Measurements from ENCODE around the gene GPR27.

Gene GPR27

GRCh38 chr3:71785532-71786216 lies 32.0 kb downstream of the GPR27 start:
- 0 out of 2 replicates have a peak, but pooled peaks cover 4% of the 10 kb centered on the region for H3K4me1 ChIP-seq (ENCODE audit: insufficient read depth, low read length)
- no peaks in the 10 kb centered on the region for H3K36me3 ChIP-seq (ENCODE audit: insufficient read depth, low read length)
- no peaks in the 10 kb centered on the region for H3K9me3 ChIP-seq (ENCODE audit: control insufficient read depth, insufficient read depth, low read length)
- H3K9ac ChIP-seq (ENCODE audit: low read depth, low read length) = peak overlapping the region; percentile 52; the same call in 1 of the 2 replicates

- Histone ChIP-seq H3K9me3 (ENCODE audit: control insufficient read depth, insufficient read depth, low read length) (no peaks in the 10 kb centered on the region), H3K36me3 (ENCODE audit: insufficient read depth, low read length) (no peaks in the 10 kb centered on the region), H3K9ac (ENCODE audit: low read depth, low read length) (peak overlapping the region; percentile 52; the same call in 1 of the 2 replicates), H3K4me1 (ENCODE audit: insufficient read depth, low read length) (0 out of 2 replicates have a peak, but pooled peaks cover 4% of the 10 kb centered on the region)
Measured at GRCh38 chr3:71786217-71786549, 32.5 kb downstream of the GPR27 start.

- H3K4me1 ChIP-seq (ENCODE audit: insufficient read depth, low read length) = 0 out of 2 replicates have a peak, but pooled peaks cover 4% of the 10 kb centered on the region
- no peaks in the 10 kb centered on the region for H3K36me3 ChIP-seq (ENCODE audit: insufficient read depth, low read length)
- H3K9me3 ChIP-seq (ENCODE audit: control insufficient read depth, insufficient read depth, low read length) = no peaks in the 10 kb centered on the region
Measured at GRCh38 chr3:71786551-71786950, 32.9 kb downstream of the GPR27 start.

GRCh38 chr3:71787851-71788405 lies 34.3 kb downstream of the GPR27 start:
- Histone ChIP-seq H3K4me1 (ENCODE audit: insufficient read depth, low read length) (0 out of 2 replicates have a peak, but pooled peaks cover 4% of the 10 kb centered on the region), H3K9me3 (ENCODE audit: control insufficient read depth, insufficient read depth, low read length) (no peaks in the 10 kb centered on the region), H3K36me3 (ENCODE audit: insufficient read depth, low read length) (no peaks in the 10 kb centered on the region), H3K9ac (ENCODE audit: low read depth, low read length) (no peak overlapping the region)

More at GRCh38 chr3:71786551-71786950, 32.9 kb downstream of the GPR27 start:
- H3K9ac ChIP-seq (ENCODE audit: low read depth, low read length) = no peak overlapping the region

GRCh38 chr3:71789922-71790321 lies 36.3 kb downstream of the GPR27 start:
- no peak overlapping the region for H3K9ac ChIP-seq (ENCODE audit: low read depth, low read length)
- 0 out of 2 replicates have a peak, but pooled peaks cover 4% of the 10 kb centered on the region for H3K4me1 ChIP-seq (ENCODE audit: insufficient read depth, low read length)
- no peaks in the 10 kb centered on the region for H3K9me3 ChIP-seq (ENCODE audit: control insufficient read depth, insufficient read depth, low read length)
- H3K36me3 ChIP-seq (ENCODE audit: insufficient read depth, low read length) = no peaks in the 10 kb centered on the region

GRCh38 chr3:71791634-71792033 lies 38.0 kb downstream of the GPR27 start:
- no peak overlapping the region for H3K9ac ChIP-seq (ENCODE audit: low read depth, low read length)
- H3K36me3 ChIP-seq (ENCODE audit: insufficient read depth, low read length) = no peaks in the 10 kb centered on the region
- no peaks in the 10 kb centered on the region for H3K4me1 ChIP-seq (ENCODE audit: insufficient read depth, low read length)
- H3K9me3 ChIP-seq (ENCODE audit: control insufficient read depth, insufficient read depth, low read length) = no peaks in the 10 kb centered on the region

- H3K4me1 ChIP-seq (ENCODE audit: insufficient read depth, low read length) = peaks cover 22% of the 10 kb centered on the region
- no peak overlapping the region for H3K9ac ChIP-seq (ENCODE audit: low read depth, low read length)
- H3K36me3 ChIP-seq (ENCODE audit: insufficient read depth, low read length) = no peaks in the 10 kb centered on the region
- H3K9me3 ChIP-seq (ENCODE audit: control insufficient read depth, insufficient read depth, low read length) = no peaks in the 10 kb centered on the region
Measured at GRCh38 chr3:71796290-71796689, 42.6 kb downstream of the GPR27 start.

- Histone ChIP-seq H3K9me3 (ENCODE audit: control insufficient read depth, insufficient read depth, low read length) (no peaks in the 10 kb centered on the region), H3K9ac (ENCODE audit: low read depth, low read length) (no peak overlapping the region), H3K4me1 (ENCODE audit: insufficient read depth, low read length) (peaks cover 33% of the 10 kb centered on the region), H3K36me3 (ENCODE audit: insufficient read depth, low read length) (no peaks in the 10 kb centered on the region)
Measured at GRCh38 chr3:71797455-71797854, 43.8 kb downstream of the GPR27 start.

- Histone ChIP-seq H3K36me3 (ENCODE audit: insufficient read depth, low read length) (no peaks in the 10 kb centered on the region), H3K9me3 (ENCODE audit: control insufficient read depth, insufficient read depth, low read length) (no peaks in the 10 kb centered on the region), H3K4me1 (ENCODE audit: insufficient read depth, low read length) (peaks cover 42% of the 10 kb centered on the region), H3K9ac (ENCODE audit: low read depth, low read length) (no peak overlapping the region)
Measured at GRCh38 chr3:71800023-71800422, 46.4 kb downstream of the GPR27 start.

GRCh38 chr3:71801986-71802385 lies 48.3 kb downstream of the GPR27 start:
- peaks cover 44% of the 10 kb centered on the region for H3K4me1 ChIP-seq (ENCODE audit: insufficient read depth, low read length)
- no peaks in the 10 kb centered on the region for H3K36me3 ChIP-seq (ENCODE audit: insufficient read depth, low read length)
- H3K9ac ChIP-seq (ENCODE audit: low read depth, low read length) = no peak overlapping the region
- no peaks in the 10 kb centered on the region for H3K9me3 ChIP-seq (ENCODE audit: control insufficient read depth, insufficient read depth, low read length)

GRCh38 chr3:71803248-71803647 lies 49.6 kb downstream of the GPR27 start:
- Histone ChIP-seq H3K9me3 (ENCODE audit: control insufficient read depth, insufficient read depth, low read length) (no peaks in the 10 kb centered on the region), H3K9ac (ENCODE audit: low read depth, low read length) (no peak overlapping the region), H3K4me1 (ENCODE audit: insufficient read depth, low read length) (peaks cover 44% of the 10 kb centered on the region), H3K36me3 (ENCODE audit: insufficient read depth, low read length) (no peaks in the 10 kb centered on the region)

GRCh38 chr3:71805199-71805598 lies 51.5 kb downstream of the GPR27 start:
- peaks cover 32% of the 10 kb centered on the region for H3K4me1 ChIP-seq (ENCODE audit: insufficient read depth, low read length)
- no peaks in the 10 kb centered on the region for H3K36me3 ChIP-seq (ENCODE audit: insufficient read depth, low read length)
- no peak overlapping the region for H3K9ac ChIP-seq (ENCODE audit: low read depth, low read length)
- no peaks in the 10 kb centered on the region for H3K9me3 ChIP-seq (ENCODE audit: control insufficient read depth, insufficient read depth, low read length)

GRCh38 chr3:71805691-71806090 lies 52.0 kb downstream of the GPR27 start:
- peaks cover 27% of the 10 kb centered on the region for H3K4me1 ChIP-seq (ENCODE audit: insufficient read depth, low read length)
- no peaks in the 10 kb centered on the region for H3K36me3 ChIP-seq (ENCODE audit: insufficient read depth, low read length)
- no peaks in the 10 kb centered on the region for H3K9me3 ChIP-seq (ENCODE audit: control insufficient read depth, insufficient read depth, low read length)
- H3K9ac ChIP-seq (ENCODE audit: low read depth, low read length) = no peak overlapping the region
